Lower leg skin (tissue), 4 donors: ENCODE data around the gene DYNLT2B. TPM values are rescaled to one million over a fixed set of nuclear protein-coding genes. Genes with fewer than 3 reads are reported as not detected.

Source experiments
- DNase-seq, 2 donors: peaks; one replicate each; pipeline ENCODE4 v3.0.0-alpha.2; 2019; ENCODE audit warnings: low spot score in 2 of 2
- H3K4me3 ChIP-seq: fragments of 200-600 bp; sonication (generic); 2 replicates; pipeline ENCODE4 v1.5.1; 2017; ENCODE audit warnings: mild to moderate bottlenecking, low read depth; ENCODE audit not compliant: poor library complexity, severe bottlenecking
- POLR2A ChIP-seq, 2 donors: fragments of 450-650 bp; IDR thresholded peaks; one replicate each; pipeline ENCODE4 v1.6.1; 2016 to 2017; ENCODE audit warnings: antibody characterized with exemption in 2 of 2, mild to moderate bottlenecking in 1 of 2, moderate library complexity in 1 of 2
- WGBS, 2 donors: methylation state at CpG; one replicate each; pipeline ENCODE4 v1.1.5; 2018; 5-methylcytosine and 5-hydroxymethylcytosine counted together
- intact Hi-C: fragments of 100-400 bp; cut with DNase I; formaldehyde crosslinking; loops from one replicate; pipeline ENCODE4 v1.15.0; 2023; ENCODE audit warnings: low total_unique reads
- total RNA-seq, 4 donors: library from RNA; depleted of rRNA; stranded (reverse); fragments of >200 nt; gene quantifications; one replicate each; pipeline ENCODE4 v1.1.0, GENCODE V29; 2016
- TF ChIP-seq, protein P1 (sequence below), 3 donors: fragments of 450-650 bp; IDR thresholded peaks; one replicate each; pipeline ENCODE4 v1.5.1; 2016; ENCODE audit warnings: antibody characterized with exemption in 3 of 3, mild to moderate bottlenecking in 3 of 3, moderate library complexity in 2 of 3

Gene DYNLT2B
- total RNA-seq, 4 donors from 2014 or later, result 7.6 to 9.1 (median 8.4) TPM

DNA sequence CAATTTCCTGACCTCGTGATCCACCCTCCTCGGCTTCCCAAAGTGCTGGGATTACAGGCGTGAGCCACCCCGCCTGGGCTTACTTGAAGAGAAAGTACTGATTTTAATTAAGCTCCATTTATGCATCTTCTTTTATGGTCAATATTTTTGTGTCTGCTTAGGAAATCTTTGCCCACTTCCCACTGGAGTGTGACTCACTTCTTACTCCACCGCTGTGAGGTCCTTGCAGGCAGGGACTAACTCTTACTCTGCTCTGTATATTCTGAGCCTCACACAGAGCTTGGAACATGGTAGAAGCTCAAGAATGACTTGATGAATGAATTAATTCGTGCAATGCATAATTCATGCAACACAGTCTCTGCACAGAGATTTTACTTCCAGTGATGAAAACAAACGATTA is 23.1 kb upstream of the DYNLT2B start:
- no peak overlapping the region for H3K4me3 ChIP-seq
- TF ChIP-seq, protein P1, sequence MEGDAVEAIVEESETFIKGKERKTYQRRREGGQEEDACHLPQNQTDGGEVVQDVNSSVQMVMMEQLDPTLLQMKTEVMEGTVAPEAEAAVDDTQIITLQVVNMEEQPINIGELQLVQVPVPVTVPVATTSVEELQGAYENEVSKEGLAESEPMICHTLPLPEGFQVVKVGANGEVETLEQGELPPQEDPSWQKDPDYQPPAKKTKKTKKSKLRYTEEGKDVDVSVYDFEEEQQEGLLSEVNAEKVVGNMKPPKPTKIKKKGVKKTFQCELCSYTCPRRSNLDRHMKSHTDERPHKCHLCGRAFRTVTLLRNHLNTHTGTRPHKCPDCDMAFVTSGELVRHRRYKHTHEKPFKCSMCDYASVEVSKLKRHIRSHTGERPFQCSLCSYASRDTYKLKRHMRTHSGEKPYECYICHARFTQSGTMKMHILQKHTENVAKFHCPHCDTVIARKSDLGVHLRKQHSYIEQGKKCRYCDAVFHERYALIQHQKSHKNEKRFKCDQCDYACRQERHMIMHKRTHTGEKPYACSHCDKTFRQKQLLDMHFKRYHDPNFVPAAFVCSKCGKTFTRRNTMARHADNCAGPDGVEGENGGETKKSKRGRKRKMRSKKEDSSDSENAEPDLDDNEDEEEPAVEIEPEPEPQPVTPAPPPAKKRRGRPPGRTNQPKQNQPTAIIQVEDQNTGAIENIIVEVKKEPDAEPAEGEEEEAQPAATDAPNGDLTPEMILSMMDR (IDR thresholded peaks at IDR 0.05), result no peak
- no peak for TF ChIP-seq POLR2A (IDR thresholded peaks at IDR 0.05)
- no peak for DNase-seq
- WGBS, 2 donors, result 70 to 71% methylated on average over 7 of the region's 7 CpGs
- intact Hi-C loops, result no loop called here

DNA sequence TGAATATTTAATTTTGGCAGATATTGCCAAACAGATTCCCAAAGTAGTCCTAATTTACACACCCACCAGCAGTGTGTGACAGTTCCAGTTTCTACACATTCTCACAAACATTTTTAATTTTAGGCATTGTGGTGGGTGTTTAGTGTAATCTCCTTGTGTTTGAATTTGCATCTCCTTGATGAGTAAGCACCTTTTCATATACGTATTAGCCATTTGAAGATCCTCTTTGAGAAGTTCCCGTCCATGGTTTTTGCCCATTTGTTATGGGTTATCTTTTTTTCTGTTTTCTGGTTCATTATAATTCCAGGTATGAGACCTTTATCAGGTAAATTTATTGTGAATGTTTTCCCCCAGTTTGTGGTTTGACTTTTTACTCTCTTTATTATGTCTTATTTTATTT is 22.4 kb upstream of the DYNLT2B start:
- TF ChIP-seq POLR2A (IDR thresholded peaks at IDR 0.05), result no peak
- TF ChIP-seq, protein P1 (IDR thresholded peaks at IDR 0.05), result no peak
- H3K4me3 ChIP-seq, result no peak overlapping the region
- WGBS, 2 donors, result 62 to 72% methylated on average over 2 of the region's 2 CpGs
- intact Hi-C loops, result no loop called here
- DNase-seq, result no peak

DNA sequence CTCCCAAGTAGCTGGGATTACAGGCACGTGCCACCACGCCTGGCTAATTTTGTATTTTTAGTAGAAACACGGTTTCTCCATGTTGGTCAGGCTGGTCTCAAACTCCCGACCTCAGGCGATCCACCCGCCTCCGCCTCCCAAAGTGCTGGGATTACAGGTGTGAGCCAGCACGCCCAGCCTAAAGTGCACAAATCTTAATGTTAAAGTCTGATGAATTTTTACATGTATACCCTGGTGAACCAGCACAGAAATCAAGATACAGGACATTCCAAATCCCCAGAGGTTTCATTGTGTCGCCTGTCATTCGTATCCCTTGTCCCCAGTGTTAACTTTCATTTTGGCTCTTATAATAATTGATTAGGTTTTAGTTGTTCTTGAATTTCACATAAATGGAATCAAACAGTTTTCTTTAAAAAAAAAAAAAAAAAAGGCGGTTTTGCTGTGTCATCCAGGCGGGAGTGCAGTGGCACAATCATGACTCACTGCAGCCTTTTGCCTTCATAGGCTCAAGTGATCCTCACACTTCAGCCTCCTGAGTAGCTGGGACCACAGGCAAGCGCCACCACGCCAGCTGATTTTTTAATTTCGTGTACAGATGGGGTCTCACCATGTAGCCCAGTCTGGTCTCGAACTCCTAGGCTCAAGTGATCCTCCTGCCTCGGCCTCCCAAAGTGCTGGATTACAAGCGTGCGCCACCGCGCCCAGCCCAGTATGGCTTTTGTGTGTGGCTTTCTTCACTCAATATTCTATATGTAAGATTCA is 21.6 kb upstream of the DYNLT2B start:
- intact Hi-C loops, result no loop called here
- TF ChIP-seq, protein P1 (IDR thresholded peaks at IDR 0.05), result no peak
- TF ChIP-seq POLR2A (IDR thresholded peaks at IDR 0.05), result no peak
- WGBS, 2 donors, result 87 to 88% methylated on average over 21 of the region's 21 CpGs
- no peak overlapping the region for H3K4me3 ChIP-seq
- no peak for DNase-seq

DNA sequence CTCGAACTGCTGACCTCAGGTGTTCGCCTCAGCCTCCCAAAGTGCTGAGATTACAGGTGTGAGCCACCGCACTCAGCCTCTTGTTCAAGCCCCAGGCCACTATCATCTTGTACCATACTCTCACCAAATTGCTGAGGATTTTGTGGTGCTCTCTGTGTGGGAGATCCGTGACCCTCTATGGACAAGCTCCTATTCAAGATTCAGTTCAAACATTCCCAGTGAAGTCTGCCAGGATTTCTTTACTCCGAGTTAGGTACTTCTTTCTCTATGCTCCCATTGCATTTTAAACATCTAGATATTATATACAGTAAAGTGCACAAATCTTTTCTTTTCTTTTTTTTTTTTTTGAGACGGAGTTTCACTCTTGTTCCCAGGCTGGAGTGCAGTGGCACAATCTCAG is 21.0 kb upstream of the DYNLT2B start:
- intact Hi-C loops, result no loop called here
- 89 to 96% methylated on average over 6 of the region's 6 CpGs for WGBS, 2 donors
- no peak for DNase-seq
- TF ChIP-seq POLR2A (IDR thresholded peaks at IDR 0.05), result no peak
- TF ChIP-seq, protein P1 (IDR thresholded peaks at IDR 0.05), result no peak
- H3K4me3 ChIP-seq, result no peak overlapping the region

DNA sequence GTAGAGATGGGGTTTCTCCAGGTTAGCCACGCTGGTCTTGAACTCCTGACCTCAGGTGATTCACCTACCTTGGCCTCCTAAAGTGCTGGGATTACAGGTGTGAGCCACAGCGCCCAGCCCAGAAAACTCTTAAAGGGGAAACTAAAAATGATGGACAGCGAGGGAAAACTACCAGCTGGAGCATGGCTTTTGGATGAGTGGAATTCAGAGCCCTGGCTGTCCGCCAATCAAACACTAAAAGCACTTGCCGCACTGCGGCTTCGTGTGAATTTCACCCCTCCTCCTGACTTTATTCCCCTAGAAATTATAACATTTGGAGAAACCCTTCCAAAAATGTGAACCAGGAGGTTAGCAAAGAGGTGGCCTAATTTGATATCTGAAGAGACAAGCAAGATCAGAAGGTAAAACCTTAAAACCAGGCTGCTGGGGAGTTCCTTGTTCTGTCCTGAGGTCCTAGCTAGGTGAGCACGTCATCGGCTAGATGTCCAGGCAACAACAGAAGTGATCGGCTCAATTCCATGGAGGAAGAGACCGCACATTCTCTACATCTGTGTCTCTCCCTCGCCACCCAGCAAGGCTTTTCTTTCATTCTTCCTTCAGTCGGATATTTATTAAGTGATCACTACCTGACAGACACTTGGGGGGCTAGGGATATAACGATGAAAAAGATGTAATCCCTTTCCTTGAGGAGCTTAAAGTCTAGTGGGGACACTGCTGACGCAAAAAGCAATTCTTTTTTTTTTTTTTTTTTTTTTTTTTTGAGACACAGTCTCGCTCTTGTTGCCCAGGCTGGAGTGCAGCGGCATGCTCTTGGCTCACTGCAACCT is 18.5 kb upstream of the DYNLT2B start:
- no peak overlapping the region for H3K4me3 ChIP-seq
- TF ChIP-seq, protein P1 (IDR thresholded peaks at IDR 0.05), result no peak
- no peak for TF ChIP-seq POLR2A (IDR thresholded peaks at IDR 0.05)
- no peak for DNase-seq
- 83 to 85% methylated on average over 17 of the region's 17 CpGs for WGBS, 2 donors
- intact Hi-C loops, result no loop called here
